Measurements from ENCODE around the gene N4BP2. TPM values are rescaled to one million over a fixed set of nuclear protein-coding genes. Genes with fewer than 3 reads are reported as not detected.

The N4BP2 gene
- total RNA-seq, 1 experiment from 2014 or later: 31.7 TPM

DNA sequence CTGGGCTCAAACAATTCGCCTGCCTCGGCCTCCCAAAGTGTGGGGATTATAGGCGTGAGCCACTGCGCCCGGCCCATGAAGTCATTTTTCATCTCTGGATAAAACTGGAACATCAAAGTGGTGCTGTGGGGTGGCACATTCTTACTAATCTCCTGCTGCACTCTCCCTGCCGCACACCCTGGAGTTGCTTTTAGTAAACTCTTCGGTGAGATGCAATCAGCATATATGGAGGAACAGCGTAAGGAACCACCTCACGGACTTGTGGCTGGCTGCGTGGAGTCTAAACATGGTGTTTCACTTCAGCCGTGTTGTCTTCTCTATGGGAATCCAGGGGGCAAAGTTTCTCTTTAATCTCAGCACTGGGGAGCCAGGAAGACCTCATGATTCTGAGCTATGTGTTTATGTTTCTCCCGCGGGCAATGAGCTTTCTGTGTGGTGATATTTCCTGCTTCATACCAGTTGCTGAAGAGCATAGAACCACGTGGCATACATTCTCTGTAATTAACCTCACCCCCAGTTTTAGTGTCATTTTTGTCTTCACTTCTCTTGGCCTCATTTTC, 138.0 kb downstream of the N4BP2 start:
- TF ChIP-seq AFF4 (CRISPR knock-in tag; IDR thresholded peaks at IDR 0.05; ENCODE audit: borderline replicate concordance): no peak
- no peak for TF ChIP-seq JUN (CRISPR knock-in tag; IDR thresholded peaks at IDR 0.05)
- TF ChIP-seq, protein P1, sequence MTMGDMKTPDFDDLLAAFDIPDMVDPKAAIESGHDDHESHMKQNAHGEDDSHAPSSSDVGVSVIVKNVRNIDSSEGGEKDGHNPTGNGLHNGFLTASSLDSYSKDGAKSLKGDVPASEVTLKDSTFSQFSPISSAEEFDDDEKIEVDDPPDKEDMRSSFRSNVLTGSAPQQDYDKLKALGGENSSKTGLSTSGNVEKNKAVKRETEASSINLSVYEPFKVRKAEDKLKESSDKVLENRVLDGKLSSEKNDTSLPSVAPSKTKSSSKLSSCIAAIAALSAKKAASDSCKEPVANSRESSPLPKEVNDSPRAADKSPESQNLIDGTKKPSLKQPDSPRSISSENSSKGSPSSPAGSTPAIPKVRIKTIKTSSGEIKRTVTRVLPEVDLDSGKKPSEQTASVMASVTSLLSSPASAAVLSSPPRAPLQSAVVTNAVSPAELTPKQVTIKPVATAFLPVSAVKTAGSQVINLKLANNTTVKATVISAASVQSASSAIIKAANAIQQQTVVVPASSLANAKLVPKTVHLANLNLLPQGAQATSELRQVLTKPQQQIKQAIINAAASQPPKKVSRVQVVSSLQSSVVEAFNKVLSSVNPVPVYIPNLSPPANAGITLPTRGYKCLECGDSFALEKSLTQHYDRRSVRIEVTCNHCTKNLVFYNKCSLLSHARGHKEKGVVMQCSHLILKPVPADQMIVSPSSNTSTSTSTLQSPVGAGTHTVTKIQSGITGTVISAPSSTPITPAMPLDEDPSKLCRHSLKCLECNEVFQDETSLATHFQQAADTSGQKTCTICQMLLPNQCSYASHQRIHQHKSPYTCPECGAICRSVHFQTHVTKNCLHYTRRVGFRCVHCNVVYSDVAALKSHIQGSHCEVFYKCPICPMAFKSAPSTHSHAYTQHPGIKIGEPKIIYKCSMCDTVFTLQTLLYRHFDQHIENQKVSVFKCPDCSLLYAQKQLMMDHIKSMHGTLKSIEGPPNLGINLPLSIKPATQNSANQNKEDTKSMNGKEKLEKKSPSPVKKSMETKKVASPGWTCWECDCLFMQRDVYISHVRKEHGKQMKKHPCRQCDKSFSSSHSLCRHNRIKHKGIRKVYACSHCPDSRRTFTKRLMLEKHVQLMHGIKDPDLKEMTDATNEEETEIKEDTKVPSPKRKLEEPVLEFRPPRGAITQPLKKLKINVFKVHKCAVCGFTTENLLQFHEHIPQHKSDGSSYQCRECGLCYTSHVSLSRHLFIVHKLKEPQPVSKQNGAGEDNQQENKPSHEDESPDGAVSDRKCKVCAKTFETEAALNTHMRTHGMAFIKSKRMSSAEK (CRISPR knock-in tag; IDR thresholded peaks at IDR 0.05; ENCODE audit: borderline replicate concordance): no peak
- no peak for TF ChIP-seq EMX1 (CRISPR knock-in tag; IDR thresholded peaks at IDR 0.05)
- no peak for TF ChIP-seq TEAD4 (CRISPR knock-in tag; IDR thresholded peaks at IDR 0.05)
- no peak for TF ChIP-seq ZNF317 (CRISPR knock-in tag; IDR thresholded peaks at IDR 0.05; ENCODE audit: borderline replicate concordance, low read depth)
- no peak for TF ChIP-seq NR1H2 (CRISPR knock-in tag; IDR thresholded peaks at IDR 0.05)
- TF ChIP-seq ZNF416 (CRISPR knock-in tag; IDR thresholded peaks at IDR 0.05): no peak
- TF ChIP-seq USF1 (CRISPR knock-in tag; IDR thresholded peaks at IDR 0.05): no peak
- TF ChIP-seq FOXP1 (CRISPR knock-in tag; IDR thresholded peaks at IDR 0.05; ENCODE audit: borderline replicate concordance): no peak
- TF ChIP-seq SOX15 (CRISPR knock-in tag; IDR thresholded peaks at IDR 0.05): no peak
- TF ChIP-seq SMAD4 (CRISPR knock-in tag; IDR thresholded peaks at IDR 0.05): no peak
- TF ChIP-seq RELA (CRISPR knock-in tag; IDR thresholded peaks at IDR 0.05; ENCODE audit: borderline replicate concordance): no peak
- TF ChIP-seq, protein P2, sequence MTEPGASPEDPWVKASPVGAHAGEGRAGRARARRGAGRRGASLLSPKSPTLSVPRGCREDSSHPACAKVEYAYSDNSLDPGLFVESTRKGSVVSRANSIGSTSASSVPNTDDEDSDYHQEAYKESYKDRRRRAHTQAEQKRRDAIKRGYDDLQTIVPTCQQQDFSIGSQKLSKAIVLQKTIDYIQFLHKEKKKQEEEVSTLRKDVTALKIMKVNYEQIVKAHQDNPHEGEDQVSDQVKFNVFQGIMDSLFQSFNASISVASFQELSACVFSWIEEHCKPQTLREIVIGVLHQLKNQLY (CRISPR knock-in tag; IDR thresholded peaks at IDR 0.05): no peak
- TF ChIP-seq ZNF121 (CRISPR knock-in tag; IDR thresholded peaks at IDR 0.05): no peak
- TF ChIP-seq GTF2I (CRISPR knock-in tag; conservative IDR thresholded peaks at IDR 0.05): no peak
- ATAC-seq (no peak), DNase-seq (ENCODE audit: low spot score) (no peak)
- Mint-ChIP-seq H3K27ac (peak overlapping the region; percentile 1; the same call in 1 of the 2 replicates), H3K36me3 (no peaks in the 10 kb centered on the region), H3K4me1 (peaks cover 87% of the 10 kb centered on the region), H3K27me3 (ENCODE audit: low read depth) (no peaks in the 10 kb centered on the region), H3K4me3 (no peak overlapping the region), H3K9me3 (no peaks in the 10 kb centered on the region; the same call in 1 of the 2 replicates)
- POLR2A ChIA-PET: no interaction called here
- CTCF ChIA-PET: interaction anchor here (1.0 kb wide), 1 partner anchor 115 kb away, joined by 4 read pairs; no protein-coding TSS in a partner anchor

Measured in WTC11 (cell line).